Bronchial epithelial cell (primary cell): ENCODE results near the gene PPP2R1B. TPM values are rescaled to one million over a fixed set of nuclear protein-coding genes. Genes with fewer than 3 reads are reported as not detected.

ENCODE experiments used
- DNase-seq: peaks from one replicate; pipeline ENCODE4 v3.0.0-alpha.2; 2010; ENCODE audit warnings: low read depth
- FAIRE-seq: peaks from 2 replicates; lab custom pipeline; 2011; peaks lifted over from hg19 to GRCh38; lab: Jason Lieb, UNC
- H3K27me3 ChIP-seq: 2 replicates; pipeline ENCODE4 v1.5.1; 2011; ENCODE audit warnings: low read length; ENCODE audit not compliant: control insufficient read depth, insufficient read depth
- H3K36me3 ChIP-seq: 2 replicates; pipeline ENCODE4 v1.5.1; 2011; ENCODE audit warnings: low read length; ENCODE audit not compliant: control insufficient read depth, insufficient read depth
- H3K4me3 ChIP-seq: 2 replicates; pipeline ENCODE4 v1.5.1; 2011; ENCODE audit warnings: mild to moderate bottlenecking, low read depth, low read length, control low read depth
- total RNA-seq: library from RNA; depleted of rRNA; stranded (reverse); fragments of >200 nt; gene quantifications from 2 replicates; pipeline ENCODE4 v1.2.1, GENCODE V29; 2014
- TF ChIP-seq, protein P1 (sequence below): IDR thresholded peaks from 2 replicates; pipeline ENCODE4 v1.5.1; 2011; ENCODE audit warnings: mild to moderate bottlenecking, moderate library complexity, low read length, control low read depth, inconsistent platforms; ENCODE audit not compliant: insufficient read depth, severe bottlenecking

PPP2R1B gene
- total RNA-seq, 1 donor from 2014 or later = 26.1 TPM

DNA sequence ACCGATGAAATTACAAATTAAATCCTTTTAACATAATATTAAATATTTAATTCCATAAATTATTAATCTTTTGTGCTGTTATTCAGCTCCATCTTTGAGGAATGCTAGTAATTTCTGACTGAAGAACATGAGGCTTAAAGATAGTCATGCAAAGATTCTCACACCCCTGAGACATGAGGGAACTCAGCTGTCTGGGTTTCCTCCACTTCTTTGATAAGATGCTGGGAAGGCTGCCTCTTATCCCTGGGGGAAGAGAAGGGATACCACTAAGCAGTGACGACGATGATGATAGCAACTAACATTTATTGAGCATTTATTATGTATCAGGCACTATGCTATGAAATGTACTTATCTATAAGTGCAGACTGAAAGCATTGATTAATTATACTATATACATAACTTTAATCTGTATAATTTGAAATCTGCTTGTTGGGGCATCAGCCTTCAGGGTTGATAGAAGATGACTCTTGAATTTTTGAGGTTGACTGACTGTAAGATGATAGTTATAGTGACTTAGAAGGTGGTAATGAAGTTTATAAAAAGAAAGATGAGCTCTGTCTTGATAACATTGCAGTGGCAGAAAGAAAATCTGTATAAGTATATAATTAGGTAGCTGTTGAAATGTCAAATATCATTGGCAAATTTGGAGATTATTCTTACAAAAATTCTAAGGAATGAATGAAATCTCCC is 85.6 kb downstream of the PPP2R1B start:
- H3K27me3 ChIP-seq = no peaks in the 10 kb centered on the region
- TF ChIP-seq, protein P1, sequence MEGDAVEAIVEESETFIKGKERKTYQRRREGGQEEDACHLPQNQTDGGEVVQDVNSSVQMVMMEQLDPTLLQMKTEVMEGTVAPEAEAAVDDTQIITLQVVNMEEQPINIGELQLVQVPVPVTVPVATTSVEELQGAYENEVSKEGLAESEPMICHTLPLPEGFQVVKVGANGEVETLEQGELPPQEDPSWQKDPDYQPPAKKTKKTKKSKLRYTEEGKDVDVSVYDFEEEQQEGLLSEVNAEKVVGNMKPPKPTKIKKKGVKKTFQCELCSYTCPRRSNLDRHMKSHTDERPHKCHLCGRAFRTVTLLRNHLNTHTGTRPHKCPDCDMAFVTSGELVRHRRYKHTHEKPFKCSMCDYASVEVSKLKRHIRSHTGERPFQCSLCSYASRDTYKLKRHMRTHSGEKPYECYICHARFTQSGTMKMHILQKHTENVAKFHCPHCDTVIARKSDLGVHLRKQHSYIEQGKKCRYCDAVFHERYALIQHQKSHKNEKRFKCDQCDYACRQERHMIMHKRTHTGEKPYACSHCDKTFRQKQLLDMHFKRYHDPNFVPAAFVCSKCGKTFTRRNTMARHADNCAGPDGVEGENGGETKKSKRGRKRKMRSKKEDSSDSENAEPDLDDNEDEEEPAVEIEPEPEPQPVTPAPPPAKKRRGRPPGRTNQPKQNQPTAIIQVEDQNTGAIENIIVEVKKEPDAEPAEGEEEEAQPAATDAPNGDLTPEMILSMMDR = no peak
- DNase-seq (no peak), FAIRE-seq (no peak)
- H3K4me3 ChIP-seq = no peak overlapping the region
- no peaks in the 10 kb centered on the region for H3K36me3 ChIP-seq

Other genes with a start within 250 kb of the PPP2R1B start
- gene LAYN, start 225.7 kb downstream of the PPP2R1B start, total RNA-seq = 5.3 and 6.9 TPM in 2 replicates
- gene SIK2, start 163.9 kb downstream of the PPP2R1B start, total RNA-seq = 2.9 and 3.6 TPM in 2 replicates
- gene ALG9, start 105.2 kb upstream of the PPP2R1B start, total RNA-seq = 24.3 and 30.5 TPM in 2 replicates
- gene FDXACB1, start 112.8 kb upstream of the PPP2R1B start, total RNA-seq = 0.77 and 2.4 TPM in 2 replicates
- 14.5 and 17.3 TPM in 2 replicates for gene CFAP68, start 113.2 kb upstream of the PPP2R1B start, total RNA-seq
- gene CRYAB, start 145.4 kb upstream of the PPP2R1B start, total RNA-seq = 1.2 TPM in 1 of 2 replicates, not detected in the other
- not detected in 2 replicates for gene HSPB2, start 146.3 kb upstream of the PPP2R1B start, total RNA-seq
- gene C11orf52, start 152.5 kb upstream of the PPP2R1B start, total RNA-seq = 0.26 and 2.3 TPM in 2 replicates
- gene DIXDC1, start 171.0 kb upstream of the PPP2R1B start, total RNA-seq = 9.5 and 10.8 TPM in 2 replicates